WTC11 (cell line): ENCODE data around the gene CLPSL1.

Experiments used
- ARID4B ChIP-seq: sonication (generic); formaldehyde crosslinking; IDR thresholded peaks from 2 replicates; pipeline ENCODE4 v1.8.0; 2023; ENCODE audit warnings: missing genetic modification reagents, mild to moderate bottlenecking, borderline replicate concordance
- ATF3 ChIP-seq: sonication (generic); formaldehyde crosslinking; conservative IDR thresholded peaks from 2 replicates; pipeline ENCODE4 v1.8.1; 2022; ENCODE audit warnings: mild to moderate bottlenecking, missing genetic modification reagents
- CTCF ChIP-seq: fragments of 200-600 bp; IDR thresholded peaks from 2 replicates; pipeline ENCODE4 v1.8.0; 2022; ENCODE audit warnings: antibody characterized with exemption
- FOXP4 ChIP-seq: sonication (generic); formaldehyde crosslinking; IDR thresholded peaks from 2 replicates; pipeline ENCODE4 v1.8.0; 2022; ENCODE audit warnings: mild to moderate bottlenecking, missing genetic modification reagents
- NR2C2 ChIP-seq: sonication (generic); formaldehyde crosslinking; IDR thresholded peaks from 2 replicates; pipeline ENCODE4 v1.8.0; 2022; ENCODE audit warnings: mild to moderate bottlenecking, missing genetic modification reagents
- PRDM15 ChIP-seq: sonication (generic); formaldehyde crosslinking; IDR thresholded peaks from 2 replicates; pipeline ENCODE4 v1.8.0; 2022; ENCODE audit warnings: missing genetic modification reagents
- RELA ChIP-seq: sonication (generic); formaldehyde crosslinking; IDR thresholded peaks from 2 replicates; pipeline ENCODE4 v1.8.1; 2022; ENCODE audit warnings: missing genetic modification reagents, mild to moderate bottlenecking, borderline replicate concordance
- SMAD3 ChIP-seq: sonication (generic); formaldehyde crosslinking; IDR thresholded peaks from 2 replicates; pipeline ENCODE4 v1.8.0; 2022; ENCODE audit warnings: missing genetic modification reagents, mild to moderate bottlenecking, borderline replicate concordance
- TEAD4 ChIP-seq: sonication (generic); formaldehyde crosslinking; IDR thresholded peaks from 2 replicates; pipeline ENCODE4 v1.8.0; 2022; ENCODE audit warnings: mild to moderate bottlenecking, missing genetic modification reagents
- USF2 ChIP-seq: sonication (generic); formaldehyde crosslinking; IDR thresholded peaks from 2 replicates; pipeline ENCODE4 v1.8.1; 2023; ENCODE audit warnings: mild to moderate bottlenecking, missing genetic modification reagents, moderate library complexity
- ZNF219 ChIP-seq: sonication (generic); formaldehyde crosslinking; IDR thresholded peaks from 2 replicates; pipeline ENCODE4 v1.8.0; 2023; ENCODE audit warnings: missing genetic modification reagents, mild to moderate bottlenecking, borderline replicate concordance
- ZNF263 ChIP-seq: sonication (generic); formaldehyde crosslinking; IDR thresholded peaks from 2 replicates; pipeline ENCODE4 v1.8.1; 2022; ENCODE audit warnings: low read depth, mild to moderate bottlenecking, moderate library complexity, missing genetic modification reagents

- no peak for TF ChIP-seq TEAD4 (CRISPR knock-in tag)
- TF ChIP-seq FOXP4 (CRISPR knock-in tag): no peak
- no peak for TF ChIP-seq ZNF219 (CRISPR knock-in tag)
- no peak for TF ChIP-seq USF2 (CRISPR knock-in tag)
- no peak for TF ChIP-seq RELA (CRISPR knock-in tag)
- no peak for TF ChIP-seq SMAD3 (CRISPR knock-in tag)
- no peak; the same call in 1 of the 2 replicates for TF ChIP-seq CTCF
- TF ChIP-seq ZNF263 (CRISPR knock-in tag): no peak
- no peak for TF ChIP-seq ARID4B (CRISPR knock-in tag)
- TF ChIP-seq ATF3 (CRISPR knock-in tag): no peak
- no peak for TF ChIP-seq NR2C2
- TF ChIP-seq PRDM15 (CRISPR knock-in tag): no peak
Observed at GRCh38 chr6:35736982-35737412, 43.8 kb upstream of the CLPSL1 start, which contains the start of gene ARMC12.
